Stimulated activated CD4-positive, alpha-beta T cell treated with anti-CD3 and anti-CD28 coated beads, Interleukin-12 subunit alpha, Interleukin-12 subunit beta, amount 100 ng/mL, for 24 hours (primary cell): ENCODE measurements around the gene CRTC3.
A peak's percentile ranks its signal among the peaks of the same experiment; 100 is the strongest.
"Not testable (repeated sequence)": the region's sequence is repeated elsewhere in the genome, so short reads cannot be mapped to it uniquely, and the experiment has no call there.

ENCODE experiments used
- DNase-seq, 2 experiments: peaks; one replicate each; pipeline ENCODE4 v3.0.0-alpha.2; 2020; ENCODE audit warnings: low read depth in 2 of 2

CRTC3 gene, protein sequence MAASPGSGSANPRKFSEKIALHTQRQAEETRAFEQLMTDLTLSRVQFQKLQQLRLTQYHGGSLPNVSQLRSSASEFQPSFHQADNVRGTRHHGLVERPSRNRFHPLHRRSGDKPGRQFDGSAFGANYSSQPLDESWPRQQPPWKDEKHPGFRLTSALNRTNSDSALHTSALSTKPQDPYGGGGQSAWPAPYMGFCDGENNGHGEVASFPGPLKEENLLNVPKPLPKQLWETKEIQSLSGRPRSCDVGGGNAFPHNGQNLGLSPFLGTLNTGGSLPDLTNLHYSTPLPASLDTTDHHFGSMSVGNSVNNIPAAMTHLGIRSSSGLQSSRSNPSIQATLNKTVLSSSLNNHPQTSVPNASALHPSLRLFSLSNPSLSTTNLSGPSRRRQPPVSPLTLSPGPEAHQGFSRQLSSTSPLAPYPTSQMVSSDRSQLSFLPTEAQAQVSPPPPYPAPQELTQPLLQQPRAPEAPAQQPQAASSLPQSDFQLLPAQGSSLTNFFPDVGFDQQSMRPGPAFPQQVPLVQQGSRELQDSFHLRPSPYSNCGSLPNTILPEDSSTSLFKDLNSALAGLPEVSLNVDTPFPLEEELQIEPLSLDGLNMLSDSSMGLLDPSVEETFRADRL

GRCh38 chr15:90529371-90530249 lies at the start of gene CRTC3:
CRTC3 (plus strand) TSS chr15:90529923; CDS start chr15:90530072, 149 bp downstream.
- peak; percentile 25 to 30 for DNase-seq

- DNase-seq, result peak in 1 of 2 experiments; percentile 14
These were observed 48.7 kb upstream of the CRTC3 start for GRCh38 chr15:90481023-90481422.

GRCh38 chr15:90482124-90483011 lies 47.4 kb upstream of the CRTC3 start:
- DNase-seq, result peak in 1 of 2 experiments; percentile 26

DNA sequence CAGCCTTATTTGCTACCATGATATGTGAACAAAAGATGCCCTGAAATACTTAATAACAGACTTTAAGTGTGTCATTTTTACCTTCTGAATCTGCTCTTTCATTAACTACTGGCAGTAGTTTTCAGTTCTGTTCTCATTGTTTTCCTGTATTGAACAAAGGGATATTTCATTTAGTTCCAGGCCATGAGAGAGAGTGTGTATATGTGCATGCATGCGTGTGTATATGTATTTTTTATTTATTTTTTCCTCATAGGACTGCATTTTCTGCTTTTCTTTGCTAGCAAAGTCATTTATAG lies 46.8 kb upstream of the CRTC3 start:
- DNase-seq, result no peak

- no peak for DNase-seq
These were observed 46.1 kb upstream of the CRTC3 start for GRCh38 chr15:90483637-90484036.

DNA sequence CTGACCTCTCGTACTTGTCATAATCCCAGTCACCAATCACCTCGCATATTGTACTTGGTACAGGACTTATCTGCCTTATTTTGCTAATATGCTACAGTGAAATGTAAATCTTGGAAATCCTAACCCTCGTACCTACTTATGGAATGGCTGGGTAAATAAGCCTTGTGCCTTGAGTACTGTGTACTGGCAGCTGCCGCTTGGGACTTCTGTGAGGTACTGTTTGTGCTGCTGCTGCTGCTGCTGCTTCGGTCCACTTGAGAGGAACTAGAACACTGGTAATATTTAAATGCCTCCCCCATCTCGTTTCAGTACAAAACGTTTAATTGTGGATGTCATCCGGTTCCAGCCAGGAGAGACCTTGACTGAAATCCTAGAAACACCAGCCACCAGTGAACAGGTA lies 42.5 kb upstream of the CRTC3 start:
- no peak for DNase-seq

DNA sequence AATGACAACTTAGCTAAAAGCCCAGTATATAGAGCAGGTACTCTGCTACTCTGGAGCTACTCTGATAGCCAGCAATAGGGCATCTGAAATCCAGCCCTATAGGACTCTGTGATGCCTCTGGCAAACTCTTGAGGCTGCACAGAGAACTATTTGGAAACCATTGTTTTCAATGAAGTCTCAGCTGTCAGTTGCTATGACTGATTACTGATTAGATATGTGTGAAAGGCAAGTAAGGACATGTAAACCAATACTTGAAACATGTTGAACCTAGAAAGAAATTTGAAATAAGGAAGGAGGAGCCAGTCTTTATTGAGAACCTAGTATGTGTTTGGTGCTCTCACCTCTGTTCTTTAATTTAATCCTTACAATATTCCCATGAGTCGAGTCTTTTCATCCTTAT lies 40.2 kb upstream of the CRTC3 start:
- no peak for DNase-seq

- no peak for DNase-seq
These were observed 39.8 kb upstream of the CRTC3 start for GRCh38 chr15:90489944-90490343.

DNA sequence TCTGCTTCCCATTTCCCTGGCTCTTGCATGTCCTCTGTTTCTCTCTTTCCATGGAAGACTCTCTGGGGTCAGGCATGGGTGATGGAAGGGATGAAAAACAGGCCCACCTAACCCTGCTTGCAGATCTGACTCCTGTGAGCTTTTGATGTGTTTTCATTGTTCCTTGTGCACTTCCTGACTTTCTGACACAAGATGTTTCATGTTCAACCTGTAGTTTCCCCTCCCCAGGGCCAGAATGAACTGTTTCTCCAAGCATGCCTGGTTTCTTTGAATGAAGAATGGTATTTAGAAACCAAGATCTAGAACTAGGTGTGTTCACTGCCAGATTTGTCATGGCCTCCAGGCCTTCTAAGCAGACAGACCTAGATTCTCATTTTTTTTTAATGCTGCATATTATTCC lies 36.1 kb upstream of the CRTC3 start:
- no peak for DNase-seq

DNA sequence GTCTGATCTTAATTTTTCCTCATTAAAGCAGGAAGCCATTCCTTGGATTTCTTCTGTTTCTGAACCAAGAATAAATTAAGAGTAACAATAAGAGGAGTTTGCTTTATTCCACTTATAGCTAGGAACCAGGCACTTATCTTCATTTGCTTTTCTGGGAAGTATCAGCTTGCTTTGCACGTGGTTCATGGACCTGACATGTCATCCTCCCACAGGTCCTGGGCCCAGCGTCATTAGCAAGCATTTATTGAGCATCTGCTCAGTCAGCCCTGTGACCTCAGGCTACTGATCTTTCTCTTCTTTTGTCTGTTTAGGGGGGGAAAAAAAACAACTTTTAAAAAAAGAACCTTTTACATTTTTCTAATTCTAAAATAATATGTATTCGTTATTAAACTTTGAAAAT lies 34.7 kb upstream of the CRTC3 start:
- no peak for DNase-seq

GRCh38 chr15:90496791-90497190 lies 32.9 kb upstream of the CRTC3 start:
- DNase-seq, result no peak

- DNase-seq, result no peak
These were observed 32.3 kb upstream of the CRTC3 start for GRCh38 chr15:90497376-90497775.

- no peak for DNase-seq
These were observed 31.8 kb upstream of the CRTC3 start for GRCh38 chr15:90497912-90498311.

DNA sequence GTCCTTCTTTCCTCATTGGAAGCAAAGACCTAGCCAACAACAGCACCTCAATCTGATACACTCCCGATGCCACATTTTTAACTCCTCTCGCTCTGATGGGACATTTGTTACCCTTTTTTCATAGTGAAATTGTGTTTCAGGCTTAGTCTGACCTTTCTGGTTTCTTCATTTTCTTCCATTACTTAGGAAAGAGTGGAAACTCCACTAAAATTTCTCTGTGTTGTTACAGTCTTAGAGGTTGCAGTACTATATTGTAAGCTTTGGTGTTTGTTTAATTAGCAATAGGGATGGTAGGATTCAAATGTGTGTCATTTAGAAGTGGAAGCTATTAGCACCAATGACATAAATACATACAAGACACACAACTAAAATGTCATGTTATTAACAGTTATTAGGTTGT lies 29.6 kb upstream of the CRTC3 start:
- no peak for DNase-seq

DNA sequence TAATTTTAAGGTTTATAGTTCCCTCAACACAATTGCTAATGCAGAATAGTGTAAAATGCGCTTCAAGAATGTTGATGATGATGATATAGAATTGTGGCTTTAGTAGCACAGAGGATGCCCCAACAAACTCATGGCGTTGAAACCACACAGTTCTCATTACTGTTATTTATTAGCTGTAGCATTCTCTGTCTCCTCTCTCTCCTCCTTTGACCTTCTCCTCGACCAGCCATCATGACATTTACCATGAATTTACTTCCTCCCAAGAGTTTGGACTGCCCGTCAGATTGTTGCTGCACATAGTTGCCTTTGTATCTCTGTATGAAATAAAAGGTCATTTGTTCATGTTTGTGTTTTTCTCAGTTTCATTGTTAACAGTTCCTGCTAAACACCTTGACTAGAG lies 27.8 kb upstream of the CRTC3 start:
- no peak for DNase-seq

- DNase-seq, result not testable (repeated sequence)
These were observed 18.9 kb upstream of the CRTC3 start for GRCh38 chr15:90510781-90511180.

GRCh38 chr15:90511211-90511618 lies 18.5 kb upstream of the CRTC3 start:
- not testable (repeated sequence) for DNase-seq

GRCh38 chr15:90512276-90512675 lies 17.4 kb upstream of the CRTC3 start:
- no peak for DNase-seq

DNA sequence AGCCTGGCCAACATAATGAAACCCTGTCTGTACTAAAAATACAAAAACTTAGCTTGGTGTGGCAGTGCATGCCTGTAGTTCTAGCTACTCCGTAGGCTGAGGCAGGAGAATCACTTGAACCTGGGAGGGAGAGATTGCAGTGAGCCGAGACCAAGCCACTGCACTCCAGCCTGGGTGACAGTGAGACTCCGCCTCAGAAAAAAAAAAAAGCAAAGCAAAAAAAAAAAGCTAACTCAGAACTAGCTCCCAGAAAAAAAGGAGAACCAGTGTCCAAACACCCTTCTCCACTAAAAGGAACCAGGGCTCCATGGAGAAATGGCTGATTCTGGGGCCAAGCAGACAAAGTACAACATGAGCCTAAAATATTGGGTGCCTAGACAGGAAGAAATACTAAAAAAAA lies 16.7 kb upstream of the CRTC3 start:
- no peak for DNase-seq

- no peak for DNase-seq
These were observed 16.3 kb upstream of the CRTC3 start for GRCh38 chr15:90513448-90513847.

GRCh38 chr15:90513893-90514292 lies 15.8 kb upstream of the CRTC3 start:
- DNase-seq, result not testable (repeated sequence)

GRCh38 chr15:90519688-90520087 lies 10.0 kb upstream of the CRTC3 start:
- DNase-seq, result no peak
